ENCODE measurements around the gene PNMA6E.

PNMA6E gene

DNA sequence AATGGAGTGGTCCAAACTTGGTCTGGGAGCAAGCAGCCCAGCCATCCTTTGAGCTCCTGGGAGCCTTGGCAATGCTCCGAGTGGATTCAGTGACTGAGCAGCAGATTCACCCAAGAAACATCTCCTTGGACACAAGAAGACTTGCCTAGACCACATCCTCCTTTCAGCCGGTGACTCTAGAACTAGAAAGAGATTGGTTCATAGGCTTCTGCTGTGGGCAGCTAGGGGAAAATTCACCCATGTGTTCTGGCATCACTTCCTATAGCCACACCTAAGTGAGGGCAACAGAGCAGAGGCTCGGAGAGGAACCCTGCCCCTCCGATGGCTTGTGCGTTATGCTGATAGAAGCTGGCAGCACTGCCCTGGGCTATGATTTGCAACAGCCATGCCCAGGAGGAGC, 51.2 kb downstream of the PNMA6E start:
- no peak for DNase-seq (ENCODE audit: low spot score)

DNA sequence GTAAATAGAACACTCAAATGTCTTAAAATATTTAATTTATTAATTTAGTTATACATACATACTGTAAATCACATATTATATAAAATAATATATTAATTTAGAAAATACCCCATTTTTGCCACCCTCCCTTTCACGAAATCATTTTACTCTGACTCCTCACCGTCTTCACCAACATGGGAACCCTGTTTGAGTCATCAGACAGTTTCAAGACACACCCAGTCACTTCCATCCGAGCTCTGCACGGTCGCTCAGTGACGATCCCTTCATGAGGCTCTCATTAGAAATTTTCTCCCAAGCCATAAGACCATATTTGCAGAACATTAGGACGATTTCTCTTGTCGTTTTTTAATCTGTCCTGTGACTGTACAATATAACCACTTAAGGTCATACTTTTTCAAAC, 52.7 kb downstream of the PNMA6E start:
- DNase-seq (ENCODE audit: low spot score): no peak

DNA sequence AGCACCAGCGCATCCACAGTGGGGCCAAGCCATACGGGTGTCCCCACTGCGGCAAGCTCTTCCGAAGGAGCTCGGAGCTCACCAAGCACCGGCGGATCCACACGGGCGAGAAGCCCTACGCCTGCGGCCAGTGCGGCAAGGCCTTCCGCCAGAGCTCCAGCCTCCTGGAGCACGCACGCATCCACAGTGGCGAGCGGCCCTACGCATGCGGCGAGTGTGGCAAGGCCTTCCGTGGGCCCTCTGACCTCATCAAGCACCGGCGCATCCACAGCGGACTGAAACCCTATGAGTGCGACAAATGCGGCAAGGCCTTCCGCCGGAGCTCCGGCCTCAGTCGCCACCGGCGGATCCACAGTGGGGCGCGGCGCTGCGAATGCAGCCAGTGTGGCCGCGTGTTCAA, 53.6 kb downstream of the PNMA6E start:
- DNase-seq (ENCODE audit: low spot score): no peak
